Ovary (tissue), 3 donors: Measurements from ENCODE around the gene BNC2.

Source experiments
- CTCF ChIP-seq, 3 donors: fragments of 450-650 bp in 2 of 3; fragments of 200-600 bp in 1 of 3; IDR thresholded peaks; one replicate each; pipeline versions ENCODE4 v1.5.1 to v1.8.0; 2016 to 2022; ENCODE audit warnings: antibody characterized with exemption in 3 of 3, mild to moderate bottlenecking in 1 of 3
- POLR2A ChIP-seq: fragments of 450-650 bp; IDR thresholded peaks from one replicate; pipeline ENCODE4 v1.6.1; 2017; ENCODE audit warnings: antibody characterized with exemption, mild to moderate bottlenecking, moderate library complexity
- donor health status: DM: no; HTN: no; CAD: no.

- TF ChIP-seq CTCF (IDR thresholded peaks at IDR 0.05) (no peak), POLR2A (no peak)
Measured at GRCh38 chr9:16885931-16886330, 15.5 kb upstream of the BNC2 start.
